Right atrium auricular region (tissue), 2 donors: ENCODE results near the gene MAPK10. TPM values are rescaled to one million over a fixed set of nuclear protein-coding genes. Genes with fewer than 3 reads are reported as not detected.

Experiments used
- DNase-seq: peaks from one replicate; pipeline ENCODE4 v3.0.0-alpha.2; 2019; ENCODE audit warnings: low spot score
- H3K27ac ChIP-seq, 2 donors: fragments of 200-600 bp; sonication (generic); 1 replicate in 1 of 2; 2 replicates in 1 of 2; pipeline ENCODE4 v1.5.1; 2016 to 2019
- H3K27me3 ChIP-seq, 2 donors: fragments of 200-600 bp; sonication (generic); one replicate each; pipeline versions ENCODE4 v1.5.1 to v1.6.0; 2017 to 2019
- H3K36me3 ChIP-seq: fragments of 200-600 bp; sonication (generic); one replicate; pipeline ENCODE4 v1.5.1; 2016
- H3K4me1 ChIP-seq, 2 donors: fragments of 200-600 bp; sonication (generic); one replicate each; pipeline versions ENCODE4 v1.5.1 to v1.6.0; 2017 to 2019
- H3K4me3 ChIP-seq, 2 donors: fragments of 200-600 bp; sonication (generic); 1 replicate in 1 of 2; 2 replicates in 1 of 2; pipeline ENCODE4 v1.5.1; 2017 to 2019; ENCODE audit warnings: mild to moderate bottlenecking in 1 of 2, moderate library complexity in 1 of 2
- H3K9me3 ChIP-seq, 2 donors: fragments of 200-600 bp; sonication (generic); one replicate each; pipeline ENCODE4 v1.5.1; 2019
- total RNA-seq, 2 donors: library from RNA; depleted of rRNA; stranded (reverse); fragments of >200 nt; gene quantifications; one replicate each; pipeline ENCODE4 v1.1.0, GENCODE V29; 2016
- TF ChIP-seq, protein P1 (sequence below), 2 donors: fragments of 200-600 bp; sonication (generic); IDR thresholded peaks; one replicate each; pipeline ENCODE4 v1.5.1; 2019; ENCODE audit warnings: antibody characterized with exemption in 2 of 2

MAPK10 gene
- total RNA-seq, 2 donors from 2014 or later = 2.6 to 3.1 TPM

DNA sequence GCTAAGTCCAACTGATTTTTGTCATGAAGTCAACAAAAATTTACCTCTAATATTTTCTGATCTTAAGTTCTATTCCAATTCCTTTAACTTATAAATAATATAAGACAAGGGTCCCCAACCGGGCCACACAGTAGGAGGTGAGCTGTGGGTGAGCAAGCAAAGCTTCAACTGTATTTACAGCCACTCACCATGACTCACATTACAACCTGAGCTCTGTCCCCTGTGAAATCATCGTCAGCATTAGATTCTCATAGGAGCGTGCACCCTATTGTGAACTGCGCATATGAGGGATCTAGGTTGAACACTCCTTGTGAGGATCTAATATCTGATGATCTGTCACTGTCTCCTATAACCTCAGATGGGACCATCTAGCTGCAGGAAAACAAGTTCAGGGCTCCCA, 227.4 kb downstream of the MAPK10 start:
- Histone ChIP-seq H3K36me3 (no peaks in the 10 kb centered on the region), H3K27ac (no peak overlapping the region), H3K4me3 (no peak overlapping the region), H3K27me3 (no peaks in the 10 kb centered on the region), H3K9me3 (no peaks in the 10 kb centered on the region), H3K4me1 (no peaks in the 10 kb centered on the region)
- TF ChIP-seq, protein P1, sequence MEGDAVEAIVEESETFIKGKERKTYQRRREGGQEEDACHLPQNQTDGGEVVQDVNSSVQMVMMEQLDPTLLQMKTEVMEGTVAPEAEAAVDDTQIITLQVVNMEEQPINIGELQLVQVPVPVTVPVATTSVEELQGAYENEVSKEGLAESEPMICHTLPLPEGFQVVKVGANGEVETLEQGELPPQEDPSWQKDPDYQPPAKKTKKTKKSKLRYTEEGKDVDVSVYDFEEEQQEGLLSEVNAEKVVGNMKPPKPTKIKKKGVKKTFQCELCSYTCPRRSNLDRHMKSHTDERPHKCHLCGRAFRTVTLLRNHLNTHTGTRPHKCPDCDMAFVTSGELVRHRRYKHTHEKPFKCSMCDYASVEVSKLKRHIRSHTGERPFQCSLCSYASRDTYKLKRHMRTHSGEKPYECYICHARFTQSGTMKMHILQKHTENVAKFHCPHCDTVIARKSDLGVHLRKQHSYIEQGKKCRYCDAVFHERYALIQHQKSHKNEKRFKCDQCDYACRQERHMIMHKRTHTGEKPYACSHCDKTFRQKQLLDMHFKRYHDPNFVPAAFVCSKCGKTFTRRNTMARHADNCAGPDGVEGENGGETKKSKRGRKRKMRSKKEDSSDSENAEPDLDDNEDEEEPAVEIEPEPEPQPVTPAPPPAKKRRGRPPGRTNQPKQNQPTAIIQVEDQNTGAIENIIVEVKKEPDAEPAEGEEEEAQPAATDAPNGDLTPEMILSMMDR (IDR thresholded peaks at IDR 0.05) = no peak
- no peak for DNase-seq

DNA sequence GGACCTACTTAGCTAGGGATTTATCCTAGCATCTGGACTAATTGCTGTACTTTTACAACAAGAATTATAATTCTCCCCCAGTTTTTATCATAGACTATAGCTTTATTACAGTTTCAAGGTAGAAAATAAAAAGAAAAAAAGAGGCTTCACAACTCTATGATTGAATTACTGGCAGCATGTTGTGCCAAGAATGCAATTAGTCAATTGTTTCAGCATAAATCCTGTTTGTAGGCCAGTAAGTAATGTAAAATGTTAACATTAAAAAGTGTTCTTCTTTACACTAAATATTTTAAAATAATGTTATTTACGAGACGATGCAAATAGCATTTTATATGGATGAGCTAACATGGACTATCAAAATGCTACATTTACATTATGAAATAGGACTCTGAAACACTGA, 228.4 kb downstream of the MAPK10 start:
- Histone ChIP-seq H3K27me3 (no peaks in the 10 kb centered on the region), H3K4me3 (no peak overlapping the region), H3K36me3 (no peaks in the 10 kb centered on the region), H3K27ac (no peak overlapping the region), H3K4me1 (no peaks in the 10 kb centered on the region), H3K9me3 (no peaks in the 10 kb centered on the region)
- TF ChIP-seq, protein P1 (IDR thresholded peaks at IDR 0.05) = no peak
- DNase-seq = no peak

DNA sequence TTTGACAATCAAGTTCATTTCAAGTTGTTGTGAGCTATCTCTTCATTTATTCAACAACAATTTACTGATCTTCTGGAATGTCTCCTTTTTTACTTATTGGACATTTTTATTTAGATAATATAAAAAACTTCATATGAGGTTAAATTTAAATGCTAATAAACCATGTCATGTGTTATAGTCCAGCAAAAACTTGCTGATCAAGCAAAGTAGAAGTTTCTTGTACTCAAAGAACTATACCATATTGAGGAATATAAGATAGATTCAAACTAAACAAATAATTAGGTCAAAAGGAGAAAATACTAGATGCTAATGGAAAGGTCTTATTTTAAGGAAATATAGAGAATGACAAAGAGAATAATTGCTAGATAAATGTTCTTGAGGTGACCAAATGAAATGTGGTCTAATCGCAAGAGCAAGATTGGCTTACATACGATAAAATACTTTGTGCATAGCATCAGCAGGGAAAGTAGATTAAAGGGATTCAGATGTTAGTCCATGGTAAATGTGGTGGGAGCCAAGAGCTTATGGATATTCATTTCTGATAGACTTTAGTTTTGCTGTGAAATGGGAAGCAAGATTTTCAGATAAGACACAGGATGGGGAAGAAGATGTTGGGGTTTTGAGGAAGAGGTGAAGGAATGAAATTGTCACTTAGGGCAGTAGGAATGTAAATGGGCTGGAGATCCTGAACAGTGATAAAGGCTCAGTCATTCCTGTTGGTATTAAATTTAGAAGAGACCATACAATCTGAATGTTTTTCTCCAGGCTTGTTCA, 229.5 kb downstream of the MAPK10 start:
- no peak overlapping the region for H3K27ac ChIP-seq
- H3K4me3 ChIP-seq = no peak overlapping the region
- DNase-seq = no peak
- no peaks in the 10 kb centered on the region for H3K4me1 ChIP-seq
- no peaks in the 10 kb centered on the region for H3K36me3 ChIP-seq
- H3K27me3 ChIP-seq = no peaks in the 10 kb centered on the region
- TF ChIP-seq, protein P1 (IDR thresholded peaks at IDR 0.05) = no peak
- no peaks in the 10 kb centered on the region for H3K9me3 ChIP-seq

DNA sequence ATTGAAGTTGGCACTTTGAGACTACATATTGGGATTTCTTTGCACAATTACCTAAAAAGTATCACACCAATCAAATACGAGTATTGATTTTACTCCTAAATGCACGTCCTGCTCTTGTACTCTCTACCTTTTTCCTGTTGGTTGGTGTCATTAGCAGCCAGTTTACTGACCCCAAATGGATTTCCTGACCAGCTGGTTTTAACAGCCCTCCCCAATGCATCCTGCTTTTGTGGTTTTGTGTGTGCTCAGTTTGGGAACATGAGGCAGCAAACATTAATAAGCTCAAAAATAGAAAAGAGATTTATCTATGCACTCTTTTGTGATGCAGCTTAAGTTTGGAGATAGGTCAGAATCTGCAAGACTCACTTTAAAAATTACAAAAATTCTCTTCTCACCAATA, 230.3 kb downstream of the MAPK10 start:
- Histone ChIP-seq H3K27me3 (no peaks in the 10 kb centered on the region), H3K9me3 (no peaks in the 10 kb centered on the region), H3K4me3 (no peak overlapping the region), H3K27ac (no peak overlapping the region), H3K4me1 (no peaks in the 10 kb centered on the region), H3K36me3 (no peaks in the 10 kb centered on the region)
- TF ChIP-seq, protein P1 (IDR thresholded peaks at IDR 0.05) = no peak
- no peak for DNase-seq

DNA sequence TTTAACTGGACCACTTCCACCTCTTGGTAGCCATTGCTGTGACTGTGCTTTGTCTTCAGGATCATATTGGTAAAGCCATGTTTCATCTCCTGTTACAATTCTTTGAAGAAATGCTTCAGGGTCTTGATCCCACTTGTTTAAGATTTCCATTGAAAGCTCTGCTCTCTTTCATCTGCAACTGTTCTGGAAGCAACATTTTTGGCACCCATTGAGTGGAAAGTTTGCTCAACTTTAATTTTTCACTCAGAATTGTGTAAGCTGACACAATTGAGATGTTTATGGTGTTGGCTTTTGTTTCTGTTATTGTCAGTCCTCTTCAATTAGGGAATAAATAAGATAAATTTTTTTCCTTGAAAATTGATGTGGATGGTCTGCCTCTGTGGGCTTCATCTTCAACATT, 237.4 kb downstream of the MAPK10 start:
- H3K9me3 ChIP-seq = no peaks in the 10 kb centered on the region
- no peaks in the 10 kb centered on the region for H3K27me3 ChIP-seq
- DNase-seq = no peak
- TF ChIP-seq, protein P1 (IDR thresholded peaks at IDR 0.05) = no peak
- H3K4me3 ChIP-seq = no peak overlapping the region
- no peak overlapping the region for H3K27ac ChIP-seq
- H3K36me3 ChIP-seq = no peaks in the 10 kb centered on the region
- H3K4me1 ChIP-seq = no peaks in the 10 kb centered on the region

DNA sequence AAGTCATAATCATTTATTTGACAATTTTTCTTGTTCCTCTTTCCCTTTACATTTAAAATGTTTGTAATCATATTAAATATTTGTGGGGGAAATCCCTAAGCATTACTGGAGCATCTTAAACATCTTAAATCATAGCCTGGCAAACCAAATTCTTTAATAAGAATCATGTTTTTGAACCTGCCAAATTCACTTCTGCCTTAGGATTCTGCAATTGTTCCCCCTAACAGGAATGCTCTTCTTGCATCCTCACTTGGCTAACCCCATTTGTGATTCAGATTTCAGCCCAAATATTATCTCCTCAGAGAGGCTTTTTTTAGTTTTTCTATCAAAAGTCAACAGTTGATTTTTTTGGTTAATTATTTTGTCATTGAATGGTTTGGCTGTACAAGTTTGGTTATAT, 241.1 kb downstream of the MAPK10 start:
- Histone ChIP-seq H3K9me3 (no peaks in the 10 kb centered on the region), H3K4me3 (no peak overlapping the region), H3K27me3 (no peaks in the 10 kb centered on the region), H3K4me1 (no peaks in the 10 kb centered on the region), H3K27ac (no peak overlapping the region), H3K36me3 (no peaks in the 10 kb centered on the region)
- DNase-seq = no peak
- TF ChIP-seq, protein P1 (IDR thresholded peaks at IDR 0.05) = no peak
